Stomach (tissue), 9 donors: ENCODE results near the gene DNAH14. TPM values are rescaled to one million over a fixed set of nuclear protein-coding genes. Genes with fewer than 3 reads are reported as not detected.

Experiments
- DNase-seq, 2 donors: peaks; one replicate each; pipeline versions ENCODE4 v3.0.0 to v3.0.0-alpha.2; 2013 to 2019
- H3K27ac ChIP-seq, 5 donors: fragments of 200-600 bp in 4 of 5; sonication (generic) in 4 of 5; one replicate each; pipeline ENCODE4 v1.5.1; 2013 to 2019; ENCODE audit warnings: mild to moderate bottlenecking in 1 of 5, moderate library complexity in 1 of 5
- H3K27me3 ChIP-seq, 3 donors: fragments of 200-600 bp; sonication (generic); one replicate each; pipeline ENCODE4 v1.5.1; 2017 to 2019; ENCODE audit warnings: mixed run types in 1 of 3
- H3K36me3 ChIP-seq, 4 donors: fragments of 200-600 bp; sonication (generic); 1 replicate in 3 of 4; 2 replicates in 1 of 4; pipeline ENCODE4 v1.5.1; 2016 to 2019
- H3K4me1 ChIP-seq, 4 donors: fragments of 200-600 bp; sonication (generic); one replicate each; pipeline ENCODE4 v1.5.1; 2016 to 2019
- H3K4me3 ChIP-seq, 4 donors: fragments of 200-600 bp; sonication (generic) in 3 of 4; one replicate each; pipeline ENCODE4 v1.5.1; 2016 to 2019; ENCODE audit warnings: mild to moderate bottlenecking in 1 of 4
- H3K9me3 ChIP-seq, 4 donors: fragments of 200-600 bp; sonication (generic); one replicate each; pipeline ENCODE4 v1.5.1; 2016 to 2019
- EP300 ChIP-seq: sonication (generic); formaldehyde crosslinking; IDR thresholded peaks from one replicate; pipeline ENCODE4 v1.6.1; 2017; ENCODE audit warnings: antibody characterized with exemption
- POLR2A ChIP-seq, 4 donors: fragments of 450-650 bp; IDR thresholded peaks; one replicate each; pipeline ENCODE4 v1.6.1; 2016; ENCODE audit warnings: antibody characterized with exemption in 4 of 4, control low read depth in 2 of 4, mild to moderate bottlenecking in 1 of 4, moderate library complexity in 1 of 4
- POLR2AphosphoS5 ChIP-seq, 3 donors: sonication (generic); formaldehyde crosslinking; IDR thresholded peaks; one replicate each; pipeline ENCODE4 v1.6.1; 2016; ENCODE audit warnings: antibody characterized with exemption in 3 of 3
- WGBS, 5 donors: extraction: QIAGEN DNeasy Blood & Tissue Kit in 3 of 5; methylation state at CpG; one replicate each; pipeline versions ENCODE4 v1.1.5 to v1.1.7; 2013 to 2018; 5-methylcytosine and 5-hydroxymethylcytosine counted together
- intact Hi-C: fragments of 100-400 bp; cut with DNase I; formaldehyde crosslinking; loops from one replicate; pipeline ENCODE4 v1.15.1; 2023; ENCODE audit warnings: low total_unique reads
- polyA plus RNA-seq, 3 donors: library from polyadenylated mRNA; stranded (reverse); fragments of 200-250 nt; gene quantifications; one replicate each; pipeline ENCODE4 v1.2.3, GENCODE V29; 2013
- total RNA-seq, 5 donors: library from RNA; depleted of rRNA; stranded (reverse); fragments of >200 nt; gene quantifications; one replicate each; pipeline versions ENCODE4 v1.1.0 to v1.2.3, GENCODE V29; 2014 to 2016
- TF ChIP-seq, protein P1 (sequence below), 7 experiments: fragments of 450-650 bp in 4 of 7; fragments of 200-600 bp in 3 of 7; sonication (generic) in 3 of 7; IDR thresholded peaks; one replicate each; pipeline ENCODE4 v1.5.1; 2016 to 2019; ENCODE audit warnings: antibody characterized with exemption in 7 of 7, control low read depth in 2 of 7, mild to moderate bottlenecking in 1 of 7
- donor health status: healthy with polysubstance abuse.
- donor health status: Bipolar disorder and iron deficiency.
- donor health status: healthy.

The DNAH14 gene
- total and polyA plus RNA-seq, 8 donors: 1.7 to 158 (median 6.2) TPM

DNA sequence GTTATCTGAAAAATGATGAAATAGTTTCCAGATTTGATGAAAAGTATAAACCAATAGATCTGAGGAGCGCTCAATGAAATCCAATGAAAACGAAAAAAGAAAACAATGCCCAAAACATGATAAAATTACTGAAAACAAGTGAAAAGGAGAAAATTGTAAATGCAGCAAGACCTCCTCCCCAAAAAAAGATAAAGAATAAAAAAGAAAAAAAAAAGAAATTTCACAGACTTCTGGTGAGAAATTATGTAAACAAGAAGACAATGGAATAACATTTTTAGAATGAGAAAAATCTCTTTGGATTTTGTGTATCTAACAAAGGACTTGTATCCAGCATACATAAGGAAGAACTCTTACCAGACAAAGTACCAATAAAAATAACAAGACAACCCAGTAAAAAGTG lies 134.2 kb downstream of the DNAH14 start:
- Histone ChIP-seq H3K4me1 (no peaks in the 10 kb centered on the region), H3K27ac (no peak overlapping the region), H3K27me3 (no peaks in the 10 kb centered on the region), H3K9me3 (peaks cover 0 to 18% (median 0%) of the 10 kb centered on the region in 4 donors), H3K4me3 (no peak overlapping the region), H3K36me3 (no peaks in the 10 kb centered on the region)
- DNase-seq: no peak
- 89 to 96% (median 94%) methylated on average over 2 of the region's 2 CpGs for WGBS, 5 donors
- intact Hi-C loops: no loop called here
- TF ChIP-seq EP300: no peak
- no peak for TF ChIP-seq POLR2AphosphoS5 (IDR thresholded peaks at IDR 0.05)
- TF ChIP-seq, protein P1, sequence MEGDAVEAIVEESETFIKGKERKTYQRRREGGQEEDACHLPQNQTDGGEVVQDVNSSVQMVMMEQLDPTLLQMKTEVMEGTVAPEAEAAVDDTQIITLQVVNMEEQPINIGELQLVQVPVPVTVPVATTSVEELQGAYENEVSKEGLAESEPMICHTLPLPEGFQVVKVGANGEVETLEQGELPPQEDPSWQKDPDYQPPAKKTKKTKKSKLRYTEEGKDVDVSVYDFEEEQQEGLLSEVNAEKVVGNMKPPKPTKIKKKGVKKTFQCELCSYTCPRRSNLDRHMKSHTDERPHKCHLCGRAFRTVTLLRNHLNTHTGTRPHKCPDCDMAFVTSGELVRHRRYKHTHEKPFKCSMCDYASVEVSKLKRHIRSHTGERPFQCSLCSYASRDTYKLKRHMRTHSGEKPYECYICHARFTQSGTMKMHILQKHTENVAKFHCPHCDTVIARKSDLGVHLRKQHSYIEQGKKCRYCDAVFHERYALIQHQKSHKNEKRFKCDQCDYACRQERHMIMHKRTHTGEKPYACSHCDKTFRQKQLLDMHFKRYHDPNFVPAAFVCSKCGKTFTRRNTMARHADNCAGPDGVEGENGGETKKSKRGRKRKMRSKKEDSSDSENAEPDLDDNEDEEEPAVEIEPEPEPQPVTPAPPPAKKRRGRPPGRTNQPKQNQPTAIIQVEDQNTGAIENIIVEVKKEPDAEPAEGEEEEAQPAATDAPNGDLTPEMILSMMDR (IDR thresholded peaks at IDR 0.05): no peak
- TF ChIP-seq POLR2A (IDR thresholded peaks at IDR 0.05): no peak

DNA sequence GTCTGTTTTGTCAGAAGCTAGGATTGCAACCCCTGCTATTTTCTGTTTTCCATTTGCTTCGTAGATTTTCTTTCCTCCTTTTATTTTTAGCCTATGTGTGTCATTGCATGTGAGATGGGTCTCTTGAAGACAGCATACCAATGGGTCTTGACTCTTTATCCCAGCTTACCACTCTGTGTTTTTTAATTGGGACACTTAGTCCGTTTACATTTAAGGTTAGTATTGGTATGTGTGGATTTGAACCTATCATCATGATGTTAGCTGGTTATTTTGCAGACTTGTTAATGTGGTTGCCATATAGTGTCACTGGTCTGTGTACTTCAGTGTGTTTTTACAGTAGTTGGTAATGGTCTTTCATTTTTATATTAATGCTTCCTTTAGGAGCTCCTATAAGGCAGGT lies 141.5 kb downstream of the DNAH14 start:
- Histone ChIP-seq H3K27me3 (no peaks in the 10 kb centered on the region), H3K4me1 (no peaks in the 10 kb centered on the region), H3K4me3 (no peak overlapping the region), H3K9me3 (peaks cover 0 to 45% (median 23%) of the 10 kb centered on the region in 4 donors), H3K27ac (no peak overlapping the region), H3K36me3 (peaks cover 0 to 12% (median 0%) of the 10 kb centered on the region in 4 donors)
- intact Hi-C loops: no loop called here
- WGBS, 5 donors: 43 to 69% (median 44%) methylated on average over 2 of the region's 2 CpGs
- no peak for DNase-seq
- TF ChIP-seq POLR2A (IDR thresholded peaks at IDR 0.05) (no peak), POLR2AphosphoS5 (IDR thresholded peaks at IDR 0.05) (no peak), EP300 (no peak)
- TF ChIP-seq, protein P1 (IDR thresholded peaks at IDR 0.05): no peak

DNA sequence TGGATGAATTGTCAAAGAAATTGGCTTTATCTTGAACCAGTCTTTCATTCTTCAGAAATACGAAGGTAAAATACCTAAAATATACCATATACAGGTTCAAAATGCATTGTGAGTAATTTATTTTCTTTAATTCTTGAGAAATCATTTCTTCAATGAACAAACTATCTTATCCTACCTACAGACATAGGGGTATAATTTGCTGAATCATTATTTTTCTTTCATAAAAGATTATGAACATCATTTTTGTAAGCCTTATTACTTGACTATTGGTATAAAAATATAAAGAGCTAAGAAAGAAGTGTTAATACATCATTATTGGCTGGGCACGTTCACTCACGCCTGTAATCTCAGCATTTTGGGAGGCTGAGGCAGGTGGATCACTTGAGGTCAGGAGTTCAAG lies 167.7 kb downstream of the DNAH14 start:
- Histone ChIP-seq H3K4me1 (no peaks in the 10 kb centered on the region), H3K36me3 (no peaks in the 10 kb centered on the region), H3K9me3 (peaks cover 0 to 20% (median 6%) of the 10 kb centered on the region in 4 donors), H3K27me3 (no peaks in the 10 kb centered on the region), H3K27ac (no peak overlapping the region), H3K4me3 (no peak overlapping the region)
- intact Hi-C loops: no loop called here
- DNase-seq: no peak
- TF ChIP-seq, protein P1 (IDR thresholded peaks at IDR 0.05): no peak
- TF ChIP-seq POLR2A (IDR thresholded peaks at IDR 0.05) (no peak), POLR2AphosphoS5 (IDR thresholded peaks at IDR 0.05) (no peak), EP300 (no peak)
- WGBS, 5 donors: 77 to 95% (median 92%) methylated on average over 3 of the region's 3 CpGs

DNA sequence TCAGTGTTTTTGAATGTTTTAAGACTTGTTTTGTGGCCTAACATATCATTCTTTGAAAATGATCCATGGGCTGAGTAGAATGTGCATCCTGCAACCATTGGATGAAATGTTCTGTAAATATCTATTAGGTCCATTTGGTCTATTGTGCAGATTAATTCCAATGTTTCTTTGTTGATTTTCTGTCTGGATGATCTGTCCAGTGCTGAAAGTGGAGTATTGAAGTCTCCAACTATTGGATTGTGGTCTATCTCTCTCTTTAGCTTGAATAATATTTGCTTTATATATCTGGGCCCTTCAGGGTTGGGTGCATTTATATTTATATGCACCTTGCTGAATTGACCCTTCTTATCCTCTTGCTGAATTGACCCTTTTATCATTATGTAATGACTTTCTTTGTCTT lies 181.5 kb downstream of the DNAH14 start:
- DNase-seq: no peak
- intact Hi-C loops: no loop called here
- Histone ChIP-seq H3K27ac (no peak overlapping the region), H3K9me3 (no peaks in the 10 kb centered on the region), H3K4me3 (no peak overlapping the region), H3K27me3 (no peaks in the 10 kb centered on the region), H3K4me1 (no peaks in the 10 kb centered on the region), H3K36me3 (no peaks in the 10 kb centered on the region)
- no peak for TF ChIP-seq POLR2A (IDR thresholded peaks at IDR 0.05)
- TF ChIP-seq, protein P1 (IDR thresholded peaks at IDR 0.05): no peak
- no peak for TF ChIP-seq POLR2AphosphoS5 (IDR thresholded peaks at IDR 0.05)
- no peak for TF ChIP-seq EP300
